ENCODE measurements around the gene SPTBN5. TPM values are rescaled to one million over a fixed set of nuclear protein-coding genes. Genes with fewer than 3 reads are reported as not detected.

The SPTBN5 gene
- total RNA-seq, 2 donors from 2014 or later: 0.52 to 3.0 TPM

GRCh38 chr15:41887893-41888292 is 6.0 kb downstream of the SPTBN5 start:
- intact Hi-C loops (cut with DNase I): no loop called here
- ATAC-seq (no peak), DNase-seq (no peak)

GRCh38 chr15:41887161-41887560 is 6.7 kb downstream of the SPTBN5 start:
- 86 to 93% methylated on average over 1 to 10 of the region's 10 CpGs for WGBS, 2 donors
- Histone ChIP-seq H3K9me3 (no peaks in the 10 kb centered on the region), H3K27ac (no peak overlapping the region), H3K4me3 (no peak overlapping the region), H3K27me3 (no peaks in the 10 kb centered on the region), H3K36me3 (replicated peaks in 1 of 2; ENCODE audit: insufficient read depth in 1 of 2, low read depth in 2 of 2) (no peaks in the 10 kb centered on the region), H3K4me1 (peaks cover 18% of the 10 kb centered on the region)
- intact Hi-C loops (cut with DNase I): no loop called here
- TF ChIP-seq CTCF (IDR thresholded peaks at IDR 0.05) (no peak), POLR2A (IDR thresholded peaks at IDR 0.05) (no peak)
- DNase-seq (no peak), ATAC-seq (no peak)

More at GRCh38 chr15:41887893-41888292, 6.0 kb downstream of the SPTBN5 start:
- H3K36me3 ChIP-seq (replicated peaks in 1 of 2; ENCODE audit: insufficient read depth in 1 of 2, low read depth in 2 of 2): no peaks in the 10 kb centered on the region
- WGBS, 2 donors: 79 to 100% methylated on average over 2 to 8 of the region's 9 CpGs
- H3K9me3 ChIP-seq: no peaks in the 10 kb centered on the region
- peaks cover 18% of the 10 kb centered on the region for H3K4me1 ChIP-seq
- TF ChIP-seq POLR2A (IDR thresholded peaks at IDR 0.05): no peak
- no peak for TF ChIP-seq CTCF (IDR thresholded peaks at IDR 0.05)
- H3K4me3 ChIP-seq: no peak overlapping the region
- H3K27ac ChIP-seq: no peak overlapping the region
- H3K27me3 ChIP-seq: no peaks in the 10 kb centered on the region

GRCh38 chr15:41886741-41887140 is 7.1 kb downstream of the SPTBN5 start:
- Histone ChIP-seq H3K9me3 (no peaks in the 10 kb centered on the region), H3K4me3 (no peak overlapping the region), H3K27me3 (no peaks in the 10 kb centered on the region), H3K27ac (no peak overlapping the region), H3K36me3 (replicated peaks in 1 of 2; ENCODE audit: insufficient read depth in 1 of 2, low read depth in 2 of 2) (no peaks in the 10 kb centered on the region), H3K4me1 (peaks cover 16% of the 10 kb centered on the region)
- ATAC-seq (no peak), DNase-seq (no peak)
- intact Hi-C loops (cut with DNase I): no loop called here
- 87 to 92% methylated on average over 6 to 7 of the region's 7 CpGs for WGBS, 2 donors
- TF ChIP-seq CTCF (IDR thresholded peaks at IDR 0.05): no peak
- TF ChIP-seq POLR2A (IDR thresholded peaks at IDR 0.05): no peak

- H3K27ac ChIP-seq: no peak overlapping the region
- intact Hi-C loops (cut with DNase I): no loop called here
- 94 to 100% methylated on average over 2 to 14 of the region's 14 CpGs for WGBS, 2 donors
- DNase-seq (no peak), ATAC-seq (no peak)
- peaks cover 19% of the 10 kb centered on the region for H3K4me1 ChIP-seq
- no peaks in the 10 kb centered on the region for H3K36me3 ChIP-seq (replicated peaks in 1 of 2; ENCODE audit: insufficient read depth in 1 of 2, low read depth in 2 of 2)
- TF ChIP-seq POLR2A (IDR thresholded peaks at IDR 0.05) (no peak), CTCF (IDR thresholded peaks at IDR 0.05) (no peak)
- H3K27me3 ChIP-seq: no peaks in the 10 kb centered on the region
- H3K4me3 ChIP-seq: no peak overlapping the region
- H3K9me3 ChIP-seq: no peaks in the 10 kb centered on the region
These were observed 8.0 kb downstream of the SPTBN5 start for GRCh38 chr15:41885841-41886240.

GRCh38 chr15:41885321-41885720 is 8.5 kb downstream of the SPTBN5 start:
- no peak for ATAC-seq
- no peak overlapping the region for H3K4me3 ChIP-seq
- peaks cover 19% of the 10 kb centered on the region for H3K4me1 ChIP-seq
- H3K36me3 ChIP-seq (replicated peaks in 1 of 2; ENCODE audit: insufficient read depth in 1 of 2, low read depth in 2 of 2): no peaks in the 10 kb centered on the region
- DNase-seq: no peak
- intact Hi-C loops (cut with DNase I): no loop called here
- no peak overlapping the region for H3K27ac ChIP-seq
- TF ChIP-seq POLR2A (IDR thresholded peaks at IDR 0.05) (no peak), CTCF (IDR thresholded peaks at IDR 0.05) (no peak)
- H3K27me3 ChIP-seq: no peaks in the 10 kb centered on the region
- no peaks in the 10 kb centered on the region for H3K9me3 ChIP-seq
